GM12875 (cell line): ENCODE results near the gene PEX3.

Experiments used
- H3K4me3 ChIP-seq: one replicate; pipeline ENCODE4 v1.5.1; 2011; ENCODE audit warnings: low read depth, low read length, control low read depth
- CTCF ChIP-seq: IDR thresholded peaks from 2 replicates; pipeline ENCODE4 v1.5.1; 2011; ENCODE audit warnings: low read depth, mild to moderate bottlenecking, control low read depth, inconsistent platforms, low read length, moderate library complexity, borderline replicate concordance; ENCODE audit not compliant: insufficient read depth

PEX3 gene

GRCh38 chr6:143450453-143451371 lies at the start of gene PEX3, which contains the start of gene ADAT2:
Gene PEX3 (plus strand): TSS chr6:143450805. CDS start chr6:143451043, 238 bp downstream.
Gene ADAT2 (minus strand): TSS chr6:143450695. CDS start chr6:143450658, 37 bp downstream.
- TF ChIP-seq CTCF, result no peak
- peak within 1 kb of the TSS; percentile 60 for H3K4me3 ChIP-seq

GRCh38 chr6:143401068-143401446 lies 49.5 kb upstream of the PEX3 start:
- no peak for TF ChIP-seq CTCF
- H3K4me3 ChIP-seq, result no peak overlapping the region

- H3K4me3 ChIP-seq, result no peak overlapping the region
- no peak for TF ChIP-seq CTCF
Observed at GRCh38 chr6:143401636-143402370, 48.8 kb upstream of the PEX3 start.

- no peak for TF ChIP-seq CTCF
- H3K4me3 ChIP-seq, result no peak overlapping the region
Observed at GRCh38 chr6:143402721-143403336, 47.8 kb upstream of the PEX3 start.

- no peak for TF ChIP-seq CTCF
- H3K4me3 ChIP-seq, result no peak overlapping the region
Observed at GRCh38 chr6:143405373-143406154, 45.0 kb upstream of the PEX3 start.

- no peak for TF ChIP-seq CTCF
- no peak overlapping the region for H3K4me3 ChIP-seq
Observed at GRCh38 chr6:143406673-143407072, 43.9 kb upstream of the PEX3 start.
